Measurements from ENCODE around the gene CNTNAP2.

Gene CNTNAP2

DNA sequence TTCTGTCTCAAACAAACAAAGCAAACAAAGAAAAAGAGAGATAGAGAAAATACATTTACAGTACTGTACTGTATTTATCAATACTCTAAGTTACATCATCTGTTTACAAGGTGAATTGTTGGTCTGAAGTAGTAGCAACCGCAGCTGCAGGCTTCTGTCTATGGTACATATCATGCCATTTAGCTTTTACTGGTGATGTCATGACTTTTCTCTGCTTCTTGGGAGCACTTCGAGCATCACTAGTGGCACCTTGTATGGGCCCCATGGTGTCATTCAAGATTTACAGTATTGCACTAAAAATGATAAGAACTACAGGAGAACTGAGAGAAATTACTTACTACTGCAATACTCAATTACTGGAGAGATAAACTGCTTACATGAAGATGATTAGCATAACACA, 826.9 kb downstream of the CNTNAP2 start:
- Histone ChIP-seq H3K9me3 (ENCODE audit: control insufficient read depth, low read length) (no peaks in the 10 kb centered on the region), H3K27ac (ENCODE audit: low read depth, low read length, severe bottlenecking) (no peak overlapping the region), H3K4me1 (ENCODE audit: control insufficient read depth, insufficient read depth, low read length, poor library complexity, severe bottlenecking) (no peaks in the 10 kb centered on the region), H3K36me3 (ENCODE audit: control insufficient read depth, insufficient read depth, low read length) (no peaks in the 10 kb centered on the region), H3K4me3 (ENCODE audit: extremely low read depth, insufficient read depth, low read length, poor library complexity, severe bottlenecking) (no peak overlapping the region)
- WGBS, 2 experiments (ENCODE audit: insufficient coverage in 2 of 2) = 90% methylated on average over 2 of the region's 2 CpGs; no CpG with 5 or more reads in 1 of the 2 experiments

DNA sequence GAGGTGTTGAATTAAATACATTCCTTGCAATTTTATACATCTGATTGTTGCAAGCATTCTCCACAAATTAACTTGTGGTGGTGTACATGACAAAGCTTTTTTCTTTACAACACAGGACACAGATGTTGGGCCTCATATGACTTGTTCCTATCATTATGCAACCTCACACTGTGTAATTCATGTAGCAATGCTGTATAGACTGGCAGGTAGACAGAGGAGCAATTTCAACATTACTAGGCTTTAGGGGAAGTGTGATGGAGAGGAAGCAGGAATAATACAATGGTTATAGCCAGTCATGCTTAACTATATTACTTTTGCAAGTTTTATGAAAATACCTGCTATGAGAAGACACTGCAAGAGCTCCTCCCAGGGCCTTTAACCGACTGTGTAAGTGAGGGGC, 832.1 kb downstream of the CNTNAP2 start:
- no peak overlapping the region for H3K4me3 ChIP-seq (ENCODE audit: extremely low read depth, insufficient read depth, low read length, poor library complexity, severe bottlenecking)
- no CpG with 5 or more reads among the region's 1 CpG for WGBS, 2 experiments (ENCODE audit: insufficient coverage in 2 of 2)

GRCh38 chr7:146956321-146956720, 839.7 kb downstream of the CNTNAP2 start:
- no peaks in the 10 kb centered on the region for H3K9me3 ChIP-seq (ENCODE audit: control insufficient read depth, low read length)
- peaks cover 2% of the 10 kb centered on the region for H3K4me1 ChIP-seq (ENCODE audit: control insufficient read depth, insufficient read depth, low read length, poor library complexity, severe bottlenecking)
- H3K4me3 ChIP-seq (ENCODE audit: extremely low read depth, insufficient read depth, low read length, poor library complexity, severe bottlenecking) = no peak overlapping the region
- H3K27ac ChIP-seq (ENCODE audit: low read depth, low read length, severe bottlenecking) = no peak overlapping the region
- H3K36me3 ChIP-seq (ENCODE audit: control insufficient read depth, insufficient read depth, low read length) = no peaks in the 10 kb centered on the region

More for the DNA sequence above, 832.1 kb downstream of the CNTNAP2 start:
- H3K4me1 ChIP-seq (ENCODE audit: control insufficient read depth, insufficient read depth, low read length, poor library complexity, severe bottlenecking) = no peaks in the 10 kb centered on the region
- H3K27ac ChIP-seq (ENCODE audit: low read depth, low read length, severe bottlenecking) = no peak overlapping the region
- no peaks in the 10 kb centered on the region for H3K9me3 ChIP-seq (ENCODE audit: control insufficient read depth, low read length)
- H3K36me3 ChIP-seq (ENCODE audit: control insufficient read depth, insufficient read depth, low read length) = no peaks in the 10 kb centered on the region

DNA sequence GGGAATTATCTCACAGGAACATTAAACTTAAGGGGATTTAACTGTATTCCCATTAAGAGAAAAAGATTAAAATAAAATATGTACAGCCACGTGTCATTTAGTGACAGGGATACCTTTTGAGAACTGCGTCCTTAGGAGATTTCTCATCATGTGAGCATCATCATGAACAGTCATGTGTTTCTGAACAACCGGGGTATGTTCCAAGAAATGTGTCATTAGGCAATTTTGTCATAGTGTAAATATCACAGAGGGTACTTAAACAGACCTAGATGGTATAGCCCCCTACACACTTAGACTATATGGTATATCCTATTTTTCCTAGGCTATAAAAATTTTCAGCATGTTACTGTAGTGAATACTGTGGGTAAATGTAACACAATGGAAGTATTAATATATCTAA, 840.3 kb downstream of the CNTNAP2 start:
- Histone ChIP-seq H3K9me3 (ENCODE audit: control insufficient read depth, low read length) (no peaks in the 10 kb centered on the region), H3K27ac (ENCODE audit: low read depth, low read length, severe bottlenecking) (no peak overlapping the region), H3K4me3 (ENCODE audit: extremely low read depth, insufficient read depth, low read length, poor library complexity, severe bottlenecking) (no peak overlapping the region), H3K36me3 (ENCODE audit: control insufficient read depth, insufficient read depth, low read length) (no peaks in the 10 kb centered on the region), H3K4me1 (ENCODE audit: control insufficient read depth, insufficient read depth, low read length, poor library complexity, severe bottlenecking) (peaks cover 7% of the 10 kb centered on the region)
- WGBS, 2 experiments (ENCODE audit: insufficient coverage in 2 of 2) = 77 to 87% methylated on average over 2 of the region's 3 CpGs

DNA sequence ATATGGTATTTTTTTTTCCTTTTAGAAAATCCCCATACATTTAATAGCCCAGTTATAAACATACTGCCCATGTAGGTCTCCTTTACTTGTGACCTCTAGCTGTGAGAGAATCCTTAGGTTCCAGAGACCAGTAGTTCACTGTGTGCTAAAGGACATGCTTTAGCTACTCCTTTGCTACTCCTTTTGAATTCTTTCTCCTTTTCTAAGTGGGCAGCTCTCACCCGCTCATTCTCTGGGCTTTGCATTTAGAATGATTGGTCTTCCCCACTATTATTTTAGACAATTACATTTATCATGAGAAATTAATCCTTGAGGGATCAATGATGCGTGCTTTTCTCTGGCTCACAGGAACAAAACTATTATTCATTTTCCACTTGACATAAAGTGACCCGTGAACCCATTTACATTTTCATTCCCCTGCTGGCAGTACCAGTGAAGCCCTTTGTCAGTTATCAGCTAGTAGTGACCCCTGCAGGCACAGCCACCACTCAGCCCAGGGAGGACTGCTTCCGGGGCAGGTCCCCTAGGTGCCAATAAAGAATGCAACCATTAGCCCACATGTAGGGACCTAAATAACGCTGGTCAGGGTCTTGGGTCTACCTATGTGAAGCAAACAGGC, 844.3 kb downstream of the CNTNAP2 start:
- peak overlapping the region; percentile 61 for H3K27ac ChIP-seq (ENCODE audit: low read depth, low read length, severe bottlenecking)
- 50 to 62% methylated on average over 4 of the region's 5 CpGs for WGBS, 2 experiments (ENCODE audit: insufficient coverage in 2 of 2)
- peaks cover 7% of the 10 kb centered on the region for H3K4me1 ChIP-seq (ENCODE audit: control insufficient read depth, insufficient read depth, low read length, poor library complexity, severe bottlenecking)
- H3K9me3 ChIP-seq (ENCODE audit: control insufficient read depth, low read length) = no peaks in the 10 kb centered on the region
- no peaks in the 10 kb centered on the region for H3K36me3 ChIP-seq (ENCODE audit: control insufficient read depth, insufficient read depth, low read length)
- no peak overlapping the region for H3K4me3 ChIP-seq (ENCODE audit: extremely low read depth, insufficient read depth, low read length, poor library complexity, severe bottlenecking)

- peak overlapping the region; percentile 61 for H3K27ac ChIP-seq (ENCODE audit: low read depth, low read length, severe bottlenecking)
- WGBS, 2 experiments (ENCODE audit: insufficient coverage in 2 of 2) = 73 to 97% methylated on average over 3 of the region's 4 CpGs
- no peak overlapping the region for H3K4me3 ChIP-seq (ENCODE audit: extremely low read depth, insufficient read depth, low read length, poor library complexity, severe bottlenecking)
These were observed 845.0 kb downstream of the CNTNAP2 start for GRCh38 chr7:146961617-146962016.

GRCh38 chr7:146966274-146966673, 849.7 kb downstream of the CNTNAP2 start:
- 100% methylated on average over 2 of the region's 3 CpGs; no CpG with 5 or more reads in 1 of the 2 experiments for WGBS, 2 experiments (ENCODE audit: insufficient coverage in 2 of 2)
- no peaks in the 10 kb centered on the region for H3K9me3 ChIP-seq (ENCODE audit: control insufficient read depth, low read length)
- H3K4me1 ChIP-seq (ENCODE audit: control insufficient read depth, insufficient read depth, low read length, poor library complexity, severe bottlenecking) = peaks cover 5% of the 10 kb centered on the region
- H3K4me3 ChIP-seq (ENCODE audit: extremely low read depth, insufficient read depth, low read length, poor library complexity, severe bottlenecking) = no peak overlapping the region
- H3K36me3 ChIP-seq (ENCODE audit: control insufficient read depth, insufficient read depth, low read length) = no peaks in the 10 kb centered on the region
- no peak overlapping the region for H3K27ac ChIP-seq (ENCODE audit: low read depth, low read length, severe bottlenecking)

More at GRCh38 chr7:146961617-146962016, 845.0 kb downstream of the CNTNAP2 start:
- H3K36me3 ChIP-seq (ENCODE audit: control insufficient read depth, insufficient read depth, low read length) = no peaks in the 10 kb centered on the region
- no peaks in the 10 kb centered on the region for H3K9me3 ChIP-seq (ENCODE audit: control insufficient read depth, low read length)
- H3K4me1 ChIP-seq (ENCODE audit: control insufficient read depth, insufficient read depth, low read length, poor library complexity, severe bottlenecking) = peaks cover 7% of the 10 kb centered on the region

DNA sequence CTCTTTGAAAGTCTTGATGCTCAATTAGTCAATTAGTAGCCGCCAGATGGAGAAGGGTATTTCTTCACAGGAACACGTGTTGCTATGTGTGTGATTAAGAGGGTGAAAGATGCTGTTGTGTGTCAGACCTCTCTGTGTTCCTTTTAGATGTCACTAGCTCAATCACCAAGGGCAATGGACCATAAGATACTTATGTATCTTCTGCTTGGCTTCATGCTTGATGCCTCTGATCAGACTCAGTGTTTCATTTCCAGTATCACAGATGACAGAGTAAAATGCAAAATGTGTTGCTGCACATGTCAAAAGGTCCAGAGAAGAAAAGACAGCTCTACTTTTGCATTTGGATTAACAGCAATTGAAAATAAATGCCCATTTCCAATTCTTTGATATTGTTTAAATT, 865.9 kb downstream of the CNTNAP2 start:
- Histone ChIP-seq H3K36me3 (ENCODE audit: control insufficient read depth, insufficient read depth, low read length) (no peaks in the 10 kb centered on the region), H3K27ac (ENCODE audit: low read depth, low read length, severe bottlenecking) (no peak overlapping the region), H3K4me1 (ENCODE audit: control insufficient read depth, insufficient read depth, low read length, poor library complexity, severe bottlenecking) (no peaks in the 10 kb centered on the region), H3K4me3 (ENCODE audit: extremely low read depth, insufficient read depth, low read length, poor library complexity, severe bottlenecking) (no peak overlapping the region), H3K9me3 (ENCODE audit: control insufficient read depth, low read length) (no peaks in the 10 kb centered on the region)
- WGBS, 2 experiments (ENCODE audit: insufficient coverage in 2 of 2) = 94% methylated on average over 2 of the region's 2 CpGs; no CpG with 5 or more reads in 1 of the 2 experiments

DNA sequence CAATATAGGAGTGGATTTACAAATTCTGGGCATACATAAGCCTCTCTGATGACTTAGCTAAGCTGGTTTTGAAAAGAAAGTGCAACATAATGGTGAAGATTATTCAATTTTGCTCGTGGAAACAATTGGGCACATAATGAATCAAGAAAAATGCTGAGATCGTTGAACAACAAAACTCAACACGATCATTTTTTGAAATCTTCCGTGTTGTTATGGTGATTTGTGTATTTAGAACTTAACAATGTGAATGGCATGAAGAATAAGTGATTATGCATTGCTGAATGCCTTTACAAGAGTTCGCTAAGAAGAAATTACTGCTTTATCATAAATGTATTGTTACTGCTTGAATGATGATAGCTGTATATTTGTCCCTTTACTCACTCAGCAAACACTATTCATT, 875.0 kb downstream of the CNTNAP2 start:
- H3K4me3 ChIP-seq (ENCODE audit: extremely low read depth, insufficient read depth, low read length, poor library complexity, severe bottlenecking) = no peak overlapping the region
- H3K27ac ChIP-seq (ENCODE audit: low read depth, low read length, severe bottlenecking) = no peak overlapping the region
- no peaks in the 10 kb centered on the region for H3K36me3 ChIP-seq (ENCODE audit: control insufficient read depth, insufficient read depth, low read length)
- H3K9me3 ChIP-seq (ENCODE audit: control insufficient read depth, low read length) = no peaks in the 10 kb centered on the region
- 80 to 81% methylated on average over 4 of the region's 5 CpGs for WGBS, 2 experiments (ENCODE audit: insufficient coverage in 2 of 2)
- no peaks in the 10 kb centered on the region for H3K4me1 ChIP-seq (ENCODE audit: control insufficient read depth, insufficient read depth, low read length, poor library complexity, severe bottlenecking)

- Histone ChIP-seq H3K27ac (ENCODE audit: low read depth, low read length, severe bottlenecking) (no peak overlapping the region), H3K9me3 (ENCODE audit: control insufficient read depth, low read length) (no peaks in the 10 kb centered on the region), H3K4me3 (ENCODE audit: extremely low read depth, insufficient read depth, low read length, poor library complexity, severe bottlenecking) (no peak overlapping the region), H3K4me1 (ENCODE audit: control insufficient read depth, insufficient read depth, low read length, poor library complexity, severe bottlenecking) (no peaks in the 10 kb centered on the region), H3K36me3 (ENCODE audit: control insufficient read depth, insufficient read depth, low read length) (no peaks in the 10 kb centered on the region)
- no CpG with 5 or more reads among the region's 1 CpG for WGBS, 2 experiments (ENCODE audit: insufficient coverage in 2 of 2)
These were observed 877.2 kb downstream of the CNTNAP2 start for GRCh38 chr7:146993764-146994163.

- Histone ChIP-seq H3K4me1 (ENCODE audit: control insufficient read depth, insufficient read depth, low read length, poor library complexity, severe bottlenecking) (no peaks in the 10 kb centered on the region), H3K9me3 (ENCODE audit: control insufficient read depth, low read length) (no peaks in the 10 kb centered on the region), H3K4me3 (ENCODE audit: extremely low read depth, insufficient read depth, low read length, poor library complexity, severe bottlenecking) (no peak overlapping the region), H3K27ac (ENCODE audit: low read depth, low read length, severe bottlenecking) (no peak overlapping the region), H3K36me3 (ENCODE audit: control insufficient read depth, insufficient read depth, low read length) (no peaks in the 10 kb centered on the region)
- 86 to 95% methylated on average over 3 of the region's 6 CpGs for WGBS, 2 experiments (ENCODE audit: insufficient coverage in 2 of 2)
These were observed 891.9 kb downstream of the CNTNAP2 start for GRCh38 chr7:147008530-147008929.
